SK-N-SH (cell line): ENCODE results near the gene ADAMTSL1. TPM values are rescaled to one million over a fixed set of nuclear protein-coding genes. Genes with fewer than 3 reads are reported as not detected.

Experiments
- CTCF ChIA-PET: fragments of 300-600, 350-600 bp; formaldehyde crosslinking; extraction: SDS; loops from one replicate; lab custom pipeline; 2021; lab: Yijun Ruan, JAX
- POLR2A ChIA-PET: fragments of 350-600 bp; sonication (Branson Sonifier 250); formaldehyde crosslinking; extraction: SDS; loops from one replicate; lab custom pipeline; 2020; ENCODE audit warnings: antibody characterized with exemption, inconsistent platforms; lab: Yijun Ruan, JAX
- DNase-seq: peaks from one replicate; pipeline ENCODE4 v3.0.0; 2012
- H2AFZ ChIP-seq: fragments of 200-600 bp; sonication (generic); 2 replicates; pipeline ENCODE4 v1.8.1; 2016; ENCODE audit warnings: antibody characterized with exemption, mild to moderate bottlenecking, low read depth
- H3F3A ChIP-seq: fragments of 200-600 bp; sonication (generic); replicated peaks from 2 replicates; pipeline ENCODE3; 2016; ENCODE audit warnings: antibody characterized with exemption, mild to moderate bottlenecking; ENCODE audit not compliant: insufficient read depth
- H3K27ac ChIP-seq, 2 experiments: fragments of 200-500 bp in 1 of 2; fragments of 200-600 bp in 1 of 2; sonication (Bioruptor generic) in 1 of 2; sonication (generic), shearing (Covaris generic) in 1 of 2; 2 replicates each; pipeline versions ENCODE4 v1.5.1 to v1.6.1; 2014 to 2016; ENCODE audit warnings: low read depth in 2 of 2, inconsistent platforms in 1 of 2, low read length in 1 of 2, mild to moderate bottlenecking in 1 of 2, mixed read lengths in 1 of 2
- H3K27me3 ChIP-seq: fragments of 200-600 bp; sonication (generic), shearing (Covaris generic); 2 replicates; pipeline ENCODE4 v1.6.1; 2016; ENCODE audit warnings: mixed run types; ENCODE audit not compliant: insufficient read depth
- H3K36me3 ChIP-seq, 2 experiments: fragments of 200-500 bp in 1 of 2; fragments of 200-600 bp in 1 of 2; sonication (Bioruptor generic) in 1 of 2; sonication (generic) in 1 of 2; replicated peaks in 1 of 2; 2 replicates each; pipeline versions ENCODE3 to v1.5.1; 2014 to 2016; ENCODE audit warnings: low read length in 1 of 2, mild to moderate bottlenecking in 1 of 2; ENCODE audit not compliant: insufficient read depth in 2 of 2, control insufficient read depth in 1 of 2
- H3K4me1 ChIP-seq, 2 experiments: fragments of 200-500 bp in 1 of 2; fragments of 200-600 bp in 1 of 2; sonication (Bioruptor generic) in 1 of 2; sonication (generic), shearing (Covaris generic) in 1 of 2; 2 replicates each; pipeline versions ENCODE4 v1.5.1 to v1.6.1; 2014 to 2016; ENCODE audit warnings: low read depth in 1 of 2, low read length in 1 of 2, mixed run types in 1 of 2; ENCODE audit not compliant: insufficient read depth in 2 of 2, control insufficient read depth in 1 of 2
- H3K4me2 ChIP-seq: fragments of 200-600 bp; sonication (generic), shearing (Covaris generic); 2 replicates; pipeline ENCODE4 v1.6.1; 2017; ENCODE audit warnings: mixed run types
- H3K4me3 ChIP-seq, 2 experiments: fragments of 200-500 bp in 1 of 2; fragments of 200-600 bp in 1 of 2; sonication (Bioruptor generic) in 1 of 2; sonication (generic), shearing (Covaris generic) in 1 of 2; 2 replicates each; pipeline versions ENCODE4 v1.5.1 to v1.8.1; 2014 to 2016; ENCODE audit warnings: low read depth in 2 of 2, inconsistent platforms in 1 of 2, low read length in 1 of 2, mild to moderate bottlenecking in 1 of 2, mixed read lengths in 1 of 2, moderate library complexity in 1 of 2
- H3K79me2 ChIP-seq: fragments of 200-600 bp; sonication (generic); 2 replicates; pipeline ENCODE4 v1.8.1; 2017; ENCODE audit warnings: mild to moderate bottlenecking; ENCODE audit not compliant: insufficient read depth
- H3K9ac ChIP-seq: fragments of 200-600 bp; sonication (generic); 2 replicates; pipeline ENCODE4 v1.6.1; 2017; ENCODE audit warnings: mixed run types
- H3K9me2 ChIP-seq: fragments of 200-600 bp; sonication (generic); 2 replicates; pipeline ENCODE4 v1.6.1; 2017; ENCODE audit warnings: mixed run types
- H3K9me3 ChIP-seq: fragments of 200-600 bp; sonication (generic); 2 replicates; pipeline ENCODE4 v1.6.1; 2017; ENCODE audit warnings: mixed run types, mild to moderate bottlenecking, moderate library complexity
- H4K20me1 ChIP-seq: fragments of 200-600 bp; sonication (generic); 2 replicates; pipeline ENCODE4 v1.6.1; 2017; ENCODE audit warnings: mild to moderate bottlenecking, mixed run types; ENCODE audit not compliant: insufficient read depth
- CHD2 ChIP-seq: fragments of 150-350 bp; IDR thresholded peaks from 2 replicates; pipeline ENCODE4 v1.6.1; 2018; ENCODE audit warnings: low read length; ENCODE audit not compliant: partially characterized antibody
- EZH2phosphoT487 ChIP-seq: fragments of 200-600 bp; sonication (generic); IDR thresholded peaks from 2 replicates; pipeline ENCODE4 v1.6.1; 2017; ENCODE audit warnings: low read depth, mixed run types, mild to moderate bottlenecking, antibody characterized with exemption, moderate library complexity, borderline replicate concordance
- RAD21 ChIP-seq: IDR thresholded peaks from 2 replicates; pipeline ENCODE4 v1.6.1; 2012; ENCODE audit warnings: mild to moderate bottlenecking, low read length
- RCOR1 ChIP-seq: fragments of 150-350 bp; IDR thresholded peaks from 2 replicates; pipeline ENCODE4 v1.6.1; 2017; ENCODE audit warnings: antibody characterized with exemption, low read length
- RXRA ChIP-seq: IDR thresholded peaks from 2 replicates; pipeline ENCODE4 v1.4.0; 2012; ENCODE audit warnings: low read depth, mild to moderate bottlenecking, borderline replicate concordance
- SMC3 ChIP-seq: IDR thresholded peaks from 2 replicates; pipeline ENCODE4 v1.6.1; 2012; ENCODE audit warnings: low read depth, low read length, improper control_type of control experiment
- TCF12 ChIP-seq: IDR thresholded peaks from 2 replicates; pipeline ENCODE4 v1.4.0; 2012
- WGBS: methylation state at CpG from one replicate; pipeline ENCODE4 v1.1.6; 2017; ENCODE audit warnings: low lambda C conversion rate; 5-methylcytosine and 5-hydroxymethylcytosine counted together
- polyA plus RNA-seq, 3 experiments: library from polyadenylated mRNA; depleted of rRNA; stranded (reverse); fragments of >200 nt; gene quantifications; 2 replicates each; pipeline ENCODE4 v1.2.3, GENCODE V29; 2012
- TF ChIP-seq, protein P1 (sequence below): IDR thresholded peaks from 2 replicates; pipeline ENCODE4; 2012
- TF ChIP-seq, protein P2 (sequence below): IDR thresholded peaks from 2 replicates; pipeline ENCODE4 v1.6.1; 2012; ENCODE audit warnings: mild to moderate bottlenecking, low read depth, low read length, moderate library complexity
- TF ChIP-seq, protein P3 (sequence below): fragments of 200-600 bp; sonication (generic); IDR thresholded peaks from 2 replicates; pipeline ENCODE4 v1.6.1; 2017; ENCODE audit warnings: antibody characterized with exemption, mild to moderate bottlenecking, moderate library complexity

Gene ADAMTSL1
- polyA plus RNA-seq, 1 of the 3 experiments (the other 2 are of a cell fraction): 114 TPM

DNA sequence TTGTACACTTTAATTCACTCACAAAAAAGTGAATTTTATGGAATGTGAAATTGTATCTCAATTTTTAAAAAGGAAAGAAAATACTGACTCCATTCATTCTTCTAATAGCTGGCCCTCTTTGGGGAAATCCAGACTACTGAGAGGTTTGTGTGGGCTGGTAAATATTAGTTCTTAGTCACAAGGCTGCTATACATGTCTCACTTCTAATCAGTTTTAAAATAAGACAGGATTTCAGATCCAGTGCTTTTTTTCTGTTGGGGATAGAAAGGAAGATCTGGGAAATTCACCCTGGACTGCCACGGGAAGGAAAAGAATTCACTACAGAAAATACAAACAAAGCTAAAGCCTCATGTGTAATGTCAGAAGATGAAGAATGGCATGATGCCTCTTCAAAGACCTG lies 32.7 kb upstream of the ADAMTSL1 start:
- no peaks in the 10 kb centered on the region for H3K9me3 ChIP-seq

DNA sequence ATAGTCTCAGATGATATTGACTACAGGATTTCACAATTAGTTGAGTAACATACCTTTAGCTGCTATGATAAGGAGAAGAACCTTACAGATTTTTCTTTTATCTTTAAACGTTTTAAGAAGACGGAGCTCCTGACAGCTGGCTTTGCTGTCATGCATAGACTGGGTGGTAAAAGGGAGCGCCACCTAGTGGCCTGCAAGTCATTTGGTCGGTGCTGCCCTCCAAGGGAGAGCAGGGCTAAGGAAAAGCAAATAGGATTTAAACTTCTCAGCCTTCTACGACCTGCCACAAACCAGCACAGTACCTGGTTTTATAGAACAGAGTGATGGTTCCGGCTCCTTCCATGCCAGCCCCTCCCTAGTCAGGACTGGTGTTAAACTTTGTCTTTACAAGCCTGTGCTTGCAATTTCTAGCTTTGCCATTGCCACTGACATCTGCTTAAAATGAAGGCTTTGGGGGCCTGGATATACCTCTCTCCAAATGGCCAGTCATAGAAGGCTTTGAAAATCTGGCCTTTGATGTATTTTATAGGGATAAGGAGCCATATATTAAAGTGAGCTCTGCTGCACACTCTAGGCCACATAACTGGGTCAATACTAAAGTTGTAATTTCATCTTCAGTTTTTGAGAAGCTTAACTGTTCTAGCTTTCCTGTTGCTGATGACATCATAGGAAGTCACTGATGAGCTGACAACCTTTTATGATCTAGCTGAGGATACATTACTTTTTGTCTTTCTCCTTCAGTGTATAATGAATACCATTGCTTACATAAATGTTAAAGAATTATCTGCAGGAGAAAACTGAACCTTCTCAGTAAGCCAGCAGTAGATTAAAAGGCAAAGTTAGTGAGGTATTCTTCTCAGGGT lies 31.1 kb upstream of the ADAMTSL1 start:
- Histone ChIP-seq H3K79me2 (no peaks in the 10 kb centered on the region), H3K4me2 (no peak overlapping the region), H3K36me3 (no peaks in the 10 kb centered on the region), H2AFZ (peak overlapping the region; percentile 67), H4K20me1 (no peaks in the 10 kb centered on the region), H3F3A (peaks cover 21% of the 10 kb centered on the region), H3K27me3 (no peaks in the 10 kb centered on the region), H3K9ac (no peak overlapping the region), H3K4me1 (peaks cover 11 to 12% of the 10 kb centered on the region in 2 experiments), H3K27ac (no peak overlapping the region), H3K4me3 (peak overlapping the region in 1 of 2 experiments; percentile 31; a peak in 1 of 4 replicates), H3K9me2 (no peaks in the 10 kb centered on the region), H3K9me3 (no peaks in the 10 kb centered on the region)
- peak; percentile 62 for DNase-seq
- POLR2A ChIA-PET: no interaction called here
- TF ChIP-seq, protein P1, sequence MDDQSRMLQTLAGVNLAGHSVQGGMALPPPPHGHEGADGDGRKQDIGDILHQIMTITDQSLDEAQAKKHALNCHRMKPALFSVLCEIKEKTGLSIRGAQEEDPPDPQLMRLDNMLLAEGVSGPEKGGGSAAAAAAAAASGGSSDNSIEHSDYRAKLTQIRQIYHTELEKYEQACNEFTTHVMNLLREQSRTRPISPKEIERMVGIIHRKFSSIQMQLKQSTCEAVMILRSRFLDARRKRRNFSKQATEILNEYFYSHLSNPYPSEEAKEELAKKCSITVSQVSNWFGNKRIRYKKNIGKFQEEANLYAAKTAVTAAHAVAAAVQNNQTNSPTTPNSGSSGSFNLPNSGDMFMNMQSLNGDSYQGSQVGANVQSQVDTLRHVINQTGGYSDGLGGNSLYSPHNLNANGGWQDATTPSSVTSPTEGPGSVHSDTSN: 0 out of 2 replicates have a peak, but pooled peaks have one; percentile 7
- TF ChIP-seq EZH2phosphoT487: no peak
- TF ChIP-seq, protein P2, sequence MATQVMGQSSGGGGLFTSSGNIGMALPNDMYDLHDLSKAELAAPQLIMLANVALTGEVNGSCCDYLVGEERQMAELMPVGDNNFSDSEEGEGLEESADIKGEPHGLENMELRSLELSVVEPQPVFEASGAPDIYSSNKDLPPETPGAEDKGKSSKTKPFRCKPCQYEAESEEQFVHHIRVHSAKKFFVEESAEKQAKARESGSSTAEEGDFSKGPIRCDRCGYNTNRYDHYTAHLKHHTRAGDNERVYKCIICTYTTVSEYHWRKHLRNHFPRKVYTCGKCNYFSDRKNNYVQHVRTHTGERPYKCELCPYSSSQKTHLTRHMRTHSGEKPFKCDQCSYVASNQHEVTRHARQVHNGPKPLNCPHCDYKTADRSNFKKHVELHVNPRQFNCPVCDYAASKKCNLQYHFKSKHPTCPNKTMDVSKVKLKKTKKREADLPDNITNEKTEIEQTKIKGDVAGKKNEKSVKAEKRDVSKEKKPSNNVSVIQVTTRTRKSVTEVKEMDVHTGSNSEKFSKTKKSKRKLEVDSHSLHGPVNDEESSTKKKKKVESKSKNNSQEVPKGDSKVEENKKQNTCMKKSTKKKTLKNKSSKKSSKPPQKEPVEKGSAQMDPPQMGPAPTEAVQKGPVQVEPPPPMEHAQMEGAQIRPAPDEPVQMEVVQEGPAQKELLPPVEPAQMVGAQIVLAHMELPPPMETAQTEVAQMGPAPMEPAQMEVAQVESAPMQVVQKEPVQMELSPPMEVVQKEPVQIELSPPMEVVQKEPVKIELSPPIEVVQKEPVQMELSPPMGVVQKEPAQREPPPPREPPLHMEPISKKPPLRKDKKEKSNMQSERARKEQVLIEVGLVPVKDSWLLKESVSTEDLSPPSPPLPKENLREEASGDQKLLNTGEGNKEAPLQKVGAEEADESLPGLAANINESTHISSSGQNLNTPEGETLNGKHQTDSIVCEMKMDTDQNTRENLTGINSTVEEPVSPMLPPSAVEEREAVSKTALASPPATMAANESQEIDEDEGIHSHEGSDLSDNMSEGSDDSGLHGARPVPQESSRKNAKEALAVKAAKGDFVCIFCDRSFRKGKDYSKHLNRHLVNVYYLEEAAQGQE: no peak
- peak; percentile 74 for TF ChIP-seq RAD21
- TF ChIP-seq SMC3: peak; percentile 83
- no peak for TF ChIP-seq RCOR1
- TF ChIP-seq CHD2: peak; percentile 22
- TF ChIP-seq, protein P3, sequence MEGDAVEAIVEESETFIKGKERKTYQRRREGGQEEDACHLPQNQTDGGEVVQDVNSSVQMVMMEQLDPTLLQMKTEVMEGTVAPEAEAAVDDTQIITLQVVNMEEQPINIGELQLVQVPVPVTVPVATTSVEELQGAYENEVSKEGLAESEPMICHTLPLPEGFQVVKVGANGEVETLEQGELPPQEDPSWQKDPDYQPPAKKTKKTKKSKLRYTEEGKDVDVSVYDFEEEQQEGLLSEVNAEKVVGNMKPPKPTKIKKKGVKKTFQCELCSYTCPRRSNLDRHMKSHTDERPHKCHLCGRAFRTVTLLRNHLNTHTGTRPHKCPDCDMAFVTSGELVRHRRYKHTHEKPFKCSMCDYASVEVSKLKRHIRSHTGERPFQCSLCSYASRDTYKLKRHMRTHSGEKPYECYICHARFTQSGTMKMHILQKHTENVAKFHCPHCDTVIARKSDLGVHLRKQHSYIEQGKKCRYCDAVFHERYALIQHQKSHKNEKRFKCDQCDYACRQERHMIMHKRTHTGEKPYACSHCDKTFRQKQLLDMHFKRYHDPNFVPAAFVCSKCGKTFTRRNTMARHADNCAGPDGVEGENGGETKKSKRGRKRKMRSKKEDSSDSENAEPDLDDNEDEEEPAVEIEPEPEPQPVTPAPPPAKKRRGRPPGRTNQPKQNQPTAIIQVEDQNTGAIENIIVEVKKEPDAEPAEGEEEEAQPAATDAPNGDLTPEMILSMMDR: peak; percentile 97
- 0 out of 2 replicates have a peak, but pooled peaks have one; percentile 13 for TF ChIP-seq TCF12
- 5% methylated on average over 6 of the region's 6 CpGs for WGBS
- CTCF ChIA-PET: interaction anchor here (0.6 to 5.9 kb wide), 61 partner anchors 10 to 1016 kb away, joined by 3 to 54 read pairs (median 3); partner anchors contain the start of gene ADAMTSL1

More for the DNA sequence above, 32.7 kb upstream of the ADAMTSL1 start:
- TF ChIP-seq EZH2phosphoT487: no peak
- peak; percentile 61 for TF ChIP-seq TCF12
- TF ChIP-seq, protein P1: peak; percentile 38; the same call in 1 of the 2 replicates
- 0 out of 2 replicates have a peak, but pooled peaks have one; percentile 19 for TF ChIP-seq RXRA
- TF ChIP-seq, all 33 proteins: peak for 3
- Histone ChIP-seq H3K36me3 (no peaks in the 10 kb centered on the region), H3K4me2 (no peak overlapping the region), H2AFZ (peak overlapping the region; percentile 16; the same call in 1 of the 2 replicates), H3K9ac (no peak overlapping the region), H3K79me2 (no peaks in the 10 kb centered on the region), H4K20me1 (no peaks in the 10 kb centered on the region), H3K27me3 (no peaks in the 10 kb centered on the region), H3K4me3 (no peak overlapping the region), H3F3A (peaks cover 34% of the 10 kb centered on the region), H3K4me1 (peaks cover 15 to 22% of the 10 kb centered on the region in 2 experiments), H3K9me2 (no peaks in the 10 kb centered on the region), H3K27ac (peak overlapping the region; percentile 34 to 58; a peak in 2 of 4 replicates)
- ChIA-PET POLR2A (no interaction called here), CTCF (interaction anchor here (0.7 to 5.9 kb wide), 8 partner anchors 11 to 585 kb away, joined by 3 to 54 read pairs (median 4); no protein-coding TSS in a partner anchor)
- DNase-seq: no peak
- WGBS: 24% methylated on average over 1 of the region's 1 CpG
